Measurements from ENCODE around the gene VSIG4.

DNA sequence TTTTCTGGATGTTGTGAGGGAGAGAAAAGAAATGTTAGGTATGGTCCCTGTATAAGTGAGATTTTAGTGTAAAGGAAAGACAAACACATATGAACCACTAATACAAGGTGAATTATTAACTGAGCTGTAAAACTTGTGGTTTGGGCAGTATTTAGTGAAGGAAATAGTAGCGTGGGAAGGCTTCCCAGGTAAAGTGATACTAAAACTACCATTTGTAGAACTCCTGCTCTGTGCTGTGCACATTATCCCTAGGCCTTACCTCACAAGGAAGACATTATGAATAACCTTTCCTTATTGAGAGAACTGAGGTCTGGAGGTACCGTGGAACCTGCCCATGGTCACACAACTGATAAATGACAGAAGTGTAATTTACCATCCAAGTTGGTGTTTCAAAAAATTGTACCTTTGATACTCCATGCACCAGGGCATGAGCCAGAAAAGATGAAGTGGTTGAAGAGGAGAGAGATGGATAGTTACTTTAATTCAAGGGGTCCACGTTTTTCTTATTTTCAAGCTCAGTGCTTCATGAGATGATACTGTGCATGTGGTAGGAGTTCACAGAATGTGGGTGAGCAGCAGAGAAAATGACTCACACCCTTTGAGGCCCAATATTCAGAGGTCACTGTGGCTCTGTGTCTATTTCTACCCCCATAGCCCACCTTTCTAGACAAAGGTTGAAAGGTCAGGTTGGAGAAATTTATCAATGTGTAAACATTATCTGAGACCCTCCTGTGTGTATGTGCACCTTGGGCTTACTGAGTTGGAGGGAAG, 2.6 kb upstream of the VSIG4 start:
- TF ChIP-seq POLR2A (IDR thresholded peaks at IDR 0.05; ENCODE audit: low read depth, low read length), result no peak
- TF ChIP-seq POLR2AphosphoS5 (IDR thresholded peaks at IDR 0.05; ENCODE audit: low read depth, low read length), result no peak

Data from GM12892 (cell line).